Measurements from ENCODE around the gene PAIP2. TPM values are rescaled to one million over a fixed set of nuclear protein-coding genes. Genes with fewer than 3 reads are reported as not detected.

The PAIP2 gene
- polyA plus RNA-seq, 1 of the 3 experiments (the other 2 are of a cell fraction) = 73.2 TPM

- POLR2A ChIA-PET = interaction anchor here (0.6 to 1.1 kb wide), 3 partner anchors 10 to 156 kb away, joined by 3 to 4 read pairs (median 3); partner anchors contain the start of gene PROB1
Measured at GRCh38 chr5:139404484-139404840, 62.8 kb downstream of the PAIP2 start.

More at GRCh38 chr5:139404484-139404840, 62.8 kb downstream of the PAIP2 start:
- TF ChIP-seq NFIC (IDR thresholded peaks at IDR 0.05; ENCODE audit: borderline replicate concordance) (no peak), RCOR1 (IDR thresholded peaks at IDR 0.05; ENCODE audit: low read length) (no peak), CHD2 (IDR thresholded peaks at IDR 0.05; ENCODE audit: low read length, partially characterized antibody) (no peak), CTCF (IDR thresholded peaks at IDR 0.05) (no peak), IRF3 (IDR thresholded peaks at IDR 0.05; ENCODE audit: low read depth, low read length) (no peak), SMC3 (IDR thresholded peaks at IDR 0.05; ENCODE audit: low read depth, low read length) (no peak), TCF12 (IDR thresholded peaks at IDR 0.05) (no peak), ELF1 (IDR thresholded peaks at IDR 0.05) (no peak), RXRA (IDR thresholded peaks at IDR 0.05; ENCODE audit: borderline replicate concordance, low read depth) (no peak), GATA2 (CRISPR knock-in tag; IDR thresholded peaks at IDR 0.05) (no peak), SIN3A (IDR thresholded peaks at IDR 0.05; ENCODE audit: borderline replicate concordance, low read depth, low read length) (no peak), NRF1 (IDR thresholded peaks at IDR 0.05; ENCODE audit: low read depth, low read length) (no peak)
- TF ChIP-seq, protein P1, sequence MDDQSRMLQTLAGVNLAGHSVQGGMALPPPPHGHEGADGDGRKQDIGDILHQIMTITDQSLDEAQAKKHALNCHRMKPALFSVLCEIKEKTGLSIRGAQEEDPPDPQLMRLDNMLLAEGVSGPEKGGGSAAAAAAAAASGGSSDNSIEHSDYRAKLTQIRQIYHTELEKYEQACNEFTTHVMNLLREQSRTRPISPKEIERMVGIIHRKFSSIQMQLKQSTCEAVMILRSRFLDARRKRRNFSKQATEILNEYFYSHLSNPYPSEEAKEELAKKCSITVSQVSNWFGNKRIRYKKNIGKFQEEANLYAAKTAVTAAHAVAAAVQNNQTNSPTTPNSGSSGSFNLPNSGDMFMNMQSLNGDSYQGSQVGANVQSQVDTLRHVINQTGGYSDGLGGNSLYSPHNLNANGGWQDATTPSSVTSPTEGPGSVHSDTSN (IDR thresholded peaks at IDR 0.05) = no peak
- TF ChIP-seq, protein P2, sequence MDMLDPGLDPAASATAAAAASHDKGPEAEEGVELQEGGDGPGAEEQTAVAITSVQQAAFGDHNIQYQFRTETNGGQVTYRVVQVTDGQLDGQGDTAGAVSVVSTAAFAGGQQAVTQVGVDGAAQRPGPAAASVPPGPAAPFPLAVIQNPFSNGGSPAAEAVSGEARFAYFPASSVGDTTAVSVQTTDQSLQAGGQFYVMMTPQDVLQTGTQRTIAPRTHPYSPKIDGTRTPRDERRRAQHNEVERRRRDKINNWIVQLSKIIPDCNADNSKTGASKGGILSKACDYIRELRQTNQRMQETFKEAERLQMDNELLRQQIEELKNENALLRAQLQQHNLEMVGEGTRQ (IDR thresholded peaks at IDR 0.05; ENCODE audit: borderline replicate concordance, low read depth, low read length) = no peak
- H3K79me2 ChIP-seq (ENCODE audit: insufficient read depth) = no peaks in the 10 kb centered on the region
- H3K27ac ChIP-seq (ENCODE audit: low read depth in 2 of 2, low read length in 1 of 2) = peak overlapping the region; percentile 83 to 94
- WGBS (ENCODE audit: low lambda C conversion rate) = 86% methylated on average over 5 of the region's 5 CpGs
- peak overlapping the region; percentile 82 for H2AFZ ChIP-seq (ENCODE audit: low read depth)
- H3F3A ChIP-seq (replicated peaks; ENCODE audit: insufficient read depth) = peaks cover 8% of the 10 kb centered on the region
- CTCF ChIA-PET = interaction anchor here (0.6 to 3.4 kb wide), 5 partner anchors 12 to 109 kb away, joined by 3 to 29 read pairs (median 7); partner anchors contain the start of genes MZB1 and PROB1
- no peaks in the 10 kb centered on the region for H3K9me2 ChIP-seq
- peaks cover 0 to 2% of the 10 kb centered on the region in 2 experiments for H3K36me3 ChIP-seq (replicated peaks in 1 of 2; ENCODE audit: control insufficient read depth in 1 of 2, insufficient read depth in 2 of 2, low read length in 1 of 2)
- DNase-seq = no peak
- peaks cover 0 to 14% of the 10 kb centered on the region in 2 experiments; a peak in 1 of 4 replicates for H3K4me1 ChIP-seq (ENCODE audit: control insufficient read depth in 1 of 2, insufficient read depth in 2 of 2, low read depth in 1 of 2, low read length in 1 of 2)
- H3K4me2 ChIP-seq = peak overlapping the region; percentile 76
- no peaks in the 10 kb centered on the region for H3K27me3 ChIP-seq (ENCODE audit: insufficient read depth)
- no peaks in the 10 kb centered on the region for H3K9me3 ChIP-seq
- peak overlapping the region; percentile 74; the same call in 1 of the 2 replicates for H3K9ac ChIP-seq
- H4K20me1 ChIP-seq (ENCODE audit: insufficient read depth) = no peaks in the 10 kb centered on the region
- H3K4me3 ChIP-seq (ENCODE audit: low read depth in 2 of 2, low read length in 1 of 2) = peak overlapping the region in 1 of 2 experiments; percentile 57; a peak in 2 of 4 replicates

Data from SK-N-SH (cell line).